NCI-H1930 (cell line): ENCODE results near the gene FAM50A.
"Not testable (repeated sequence)": the region's sequence is repeated elsewhere in the genome, so short reads cannot be mapped to it uniquely, and the experiment has no call there.

Source experiments
- DNase-seq, 2 experiments: peaks; one replicate each; lab custom pipeline; 2025; lab: John Stamatoyannopoulos, UW

The FAM50A gene, protein sequence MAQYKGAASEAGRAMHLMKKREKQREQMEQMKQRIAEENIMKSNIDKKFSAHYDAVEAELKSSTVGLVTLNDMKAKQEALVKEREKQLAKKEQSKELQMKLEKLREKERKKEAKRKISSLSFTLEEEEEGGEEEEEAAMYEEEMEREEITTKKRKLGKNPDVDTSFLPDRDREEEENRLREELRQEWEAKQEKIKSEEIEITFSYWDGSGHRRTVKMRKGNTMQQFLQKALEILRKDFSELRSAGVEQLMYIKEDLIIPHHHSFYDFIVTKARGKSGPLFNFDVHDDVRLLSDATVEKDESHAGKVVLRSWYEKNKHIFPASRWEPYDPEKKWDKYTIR

GRCh38 chrX:154443992-154444754 lies at the start of gene FAM50A:
Gene FAM50A, plus strand, starts transcription at chrX:154444141. Its CDS starts 95 bp downstream, at chrX:154444236.
- peak; percentile 48 to 68 for DNase-seq

GRCh38 chrX:154396363-154396762 lies 47.6 kb upstream of the FAM50A start:
- not testable (repeated sequence) for DNase-seq

DNA sequence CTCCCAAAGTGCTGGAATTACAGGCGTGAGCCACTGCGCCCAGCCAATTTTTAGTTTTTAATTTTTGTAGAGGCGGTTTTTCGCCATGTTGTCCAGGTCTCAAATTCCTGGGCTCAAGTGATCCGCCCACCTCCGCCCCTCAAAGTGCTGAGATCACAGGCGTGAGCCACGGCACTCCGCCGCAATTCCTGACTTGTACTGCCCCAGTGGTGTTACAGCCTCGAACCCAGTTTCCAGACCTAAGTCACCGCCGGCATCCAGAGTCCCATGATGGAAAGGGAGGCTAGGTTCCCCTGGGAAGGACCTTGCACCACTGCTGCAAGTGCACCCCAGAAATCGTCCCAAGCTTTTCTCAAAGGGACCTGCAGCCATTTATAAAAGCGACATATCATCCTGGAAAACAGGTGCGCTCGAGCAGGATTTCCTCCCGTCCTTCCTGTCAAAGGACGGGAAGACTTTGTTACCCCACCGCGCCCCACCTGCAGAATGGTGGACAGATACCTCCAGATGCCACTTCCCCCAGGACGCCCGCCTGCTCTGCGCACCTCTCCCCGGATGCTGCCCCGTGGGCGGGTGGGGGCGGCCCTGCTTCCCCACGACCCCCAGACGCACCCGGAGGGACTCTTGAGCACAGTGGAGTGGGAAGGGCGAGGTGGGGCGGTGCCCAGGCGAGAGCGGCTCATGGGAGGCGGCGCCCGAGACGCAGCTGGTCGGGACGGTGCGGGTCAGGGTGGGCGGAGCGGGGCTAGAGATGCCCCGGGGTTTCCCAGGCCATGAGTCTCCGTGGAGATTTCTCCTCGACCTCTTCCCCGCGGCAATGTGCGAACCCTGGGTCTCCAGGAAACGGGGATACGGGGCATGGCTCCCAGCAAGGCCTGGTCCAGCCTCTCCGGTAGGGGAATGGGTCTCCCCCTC lies 46.7 kb upstream of the FAM50A start:
- peak in 1 of 2 experiments; percentile 38 for DNase-seq

- peak; percentile 93 to 97 for DNase-seq
Measured at GRCh38 chrX:154397888-154398667, 45.9 kb upstream of the FAM50A start, which contains the start of gene RPL10. Gene RPL10, plus strand, starts transcription at chrX:154398377. Its CDS starts 143 bp downstream, at chrX:154398520.

DNA sequence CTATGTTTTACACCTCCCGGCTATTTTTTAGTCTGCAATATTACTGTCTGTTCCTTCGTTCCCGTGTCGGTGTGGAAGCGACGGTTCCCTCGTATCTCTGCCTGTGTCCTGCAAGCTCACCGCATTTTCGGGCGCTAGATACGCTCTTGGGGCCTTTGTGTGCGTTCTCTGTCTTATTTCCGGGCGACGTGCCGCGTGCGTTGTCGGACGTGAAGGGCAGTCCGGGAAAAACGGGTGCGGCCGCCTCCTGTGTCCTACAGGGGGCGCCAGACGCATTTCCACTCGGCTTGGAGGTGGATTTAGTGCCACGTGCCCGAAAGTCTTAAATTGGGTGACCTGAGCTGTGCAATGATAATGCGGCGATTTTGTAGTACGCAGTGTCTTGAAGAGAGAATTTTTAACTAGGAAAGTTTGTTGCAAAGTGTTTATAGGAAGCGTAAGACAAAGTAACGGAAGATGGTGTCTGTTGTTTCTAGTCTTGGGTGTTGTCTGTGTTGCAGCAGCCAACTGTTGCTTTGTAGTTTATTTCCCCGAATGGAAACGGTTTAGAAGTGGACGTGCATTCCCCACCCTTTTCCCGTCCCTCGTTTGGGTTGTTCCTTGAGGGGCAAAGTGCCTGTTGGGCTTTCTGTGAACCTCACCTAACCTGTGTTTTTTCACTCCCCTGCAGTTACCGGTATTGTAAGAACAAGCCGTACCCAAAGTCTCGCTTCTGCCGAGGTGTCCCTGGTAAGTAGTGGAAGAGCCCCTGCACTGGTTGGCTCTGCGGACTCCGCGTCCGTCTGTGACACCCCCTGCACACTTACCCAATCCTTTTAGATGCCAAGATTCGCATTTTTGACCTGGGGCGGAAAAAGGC lies 45.0 kb upstream of the FAM50A start:
- DNase-seq = peak; percentile 75 to 84

DNA sequence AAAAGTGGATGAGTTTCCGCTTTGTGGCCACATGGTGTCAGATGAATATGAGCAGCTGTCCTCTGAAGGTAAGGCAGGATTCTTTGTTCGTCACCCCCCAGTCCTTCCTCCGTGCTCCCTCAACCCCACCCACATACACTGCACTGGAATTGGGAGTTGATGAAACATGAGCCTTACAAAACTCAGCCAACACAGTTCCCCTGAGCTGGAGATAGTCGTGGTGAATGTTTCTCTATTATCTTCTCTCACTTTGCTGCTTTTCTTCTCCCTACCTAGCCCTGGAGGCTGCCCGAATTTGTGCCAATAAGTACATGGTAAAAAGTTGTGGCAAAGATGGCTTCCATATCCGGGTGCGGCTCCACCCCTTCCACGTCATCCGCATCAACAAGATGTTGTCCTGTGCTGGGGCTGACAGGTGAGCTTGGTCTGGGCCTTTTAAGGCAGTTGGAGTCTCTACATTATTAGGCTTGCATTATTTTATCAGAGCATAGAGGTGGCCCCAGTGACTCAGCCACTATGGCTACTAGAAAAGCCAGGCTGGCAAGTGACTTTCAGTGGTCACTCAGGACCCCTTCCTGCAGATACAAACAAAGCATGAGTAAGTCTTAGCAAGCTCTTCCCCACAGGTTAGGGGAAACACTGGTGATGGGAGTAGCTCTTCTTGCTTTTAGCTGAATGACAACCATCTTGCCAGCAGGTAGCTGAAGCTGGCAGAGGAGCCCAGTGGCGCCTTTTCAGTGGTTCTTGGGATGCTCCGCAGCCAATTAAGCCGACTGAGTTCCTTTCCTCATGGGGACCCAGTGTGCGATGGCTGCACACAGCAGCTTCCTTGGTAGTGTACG lies 44.2 kb upstream of the FAM50A start:
- DNase-seq = no peak

DNA sequence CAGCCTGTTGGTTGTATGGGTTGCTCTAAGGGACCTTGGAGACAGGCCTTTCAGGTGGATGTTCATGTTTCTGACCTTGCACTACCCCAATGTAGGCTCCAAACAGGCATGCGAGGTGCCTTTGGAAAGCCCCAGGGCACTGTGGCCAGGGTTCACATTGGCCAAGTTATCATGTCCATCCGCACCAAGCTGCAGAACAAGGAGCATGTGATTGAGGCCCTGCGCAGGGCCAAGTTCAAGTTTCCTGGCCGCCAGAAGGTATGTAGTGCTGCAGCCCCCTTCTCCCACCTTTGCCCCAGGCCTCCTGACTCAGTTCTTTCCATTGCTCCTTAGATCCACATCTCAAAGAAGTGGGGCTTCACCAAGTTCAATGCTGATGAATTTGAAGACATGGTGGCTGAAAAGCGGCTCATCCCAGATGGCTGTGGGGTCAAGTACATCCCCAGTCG lies 43.5 kb upstream of the FAM50A start:
- DNase-seq = not testable (repeated sequence)

- no peak for DNase-seq
Measured at GRCh38 chrX:154401045-154401799, 42.7 kb upstream of the FAM50A start.

DNA sequence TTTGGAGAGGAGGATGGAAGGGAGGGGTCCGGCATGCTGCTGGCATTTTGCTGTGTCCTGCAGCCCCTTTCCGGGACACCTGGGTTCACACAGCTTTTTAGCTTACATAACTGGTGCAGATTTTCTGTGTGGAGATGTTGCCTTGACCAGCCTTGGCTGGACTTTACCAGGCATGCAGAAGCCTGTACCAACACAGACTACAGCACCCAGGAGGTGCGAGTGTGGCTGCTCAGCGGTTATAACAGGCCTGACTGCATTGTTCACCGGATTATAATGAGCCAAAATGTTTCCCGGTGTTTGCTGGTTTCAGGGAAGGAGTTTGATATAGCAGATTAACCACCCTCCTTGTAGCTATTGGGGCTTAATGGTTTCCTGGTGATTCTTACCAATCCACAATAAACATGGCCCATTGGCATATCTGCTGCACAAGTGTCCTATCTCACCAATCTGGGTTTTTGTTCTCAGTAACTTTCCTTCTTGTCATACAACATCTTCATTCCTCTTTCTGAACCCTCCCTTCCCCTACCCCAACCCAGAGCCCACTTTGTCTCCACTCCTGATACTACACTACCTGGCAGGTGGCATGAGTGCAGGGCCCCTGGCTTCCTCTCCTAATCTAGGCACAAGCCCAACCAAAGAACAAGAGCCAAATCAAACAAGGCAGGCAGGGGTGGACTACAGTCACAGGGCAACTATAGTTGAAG lies 41.9 kb upstream of the FAM50A start:
- DNase-seq = no peak

DNA sequence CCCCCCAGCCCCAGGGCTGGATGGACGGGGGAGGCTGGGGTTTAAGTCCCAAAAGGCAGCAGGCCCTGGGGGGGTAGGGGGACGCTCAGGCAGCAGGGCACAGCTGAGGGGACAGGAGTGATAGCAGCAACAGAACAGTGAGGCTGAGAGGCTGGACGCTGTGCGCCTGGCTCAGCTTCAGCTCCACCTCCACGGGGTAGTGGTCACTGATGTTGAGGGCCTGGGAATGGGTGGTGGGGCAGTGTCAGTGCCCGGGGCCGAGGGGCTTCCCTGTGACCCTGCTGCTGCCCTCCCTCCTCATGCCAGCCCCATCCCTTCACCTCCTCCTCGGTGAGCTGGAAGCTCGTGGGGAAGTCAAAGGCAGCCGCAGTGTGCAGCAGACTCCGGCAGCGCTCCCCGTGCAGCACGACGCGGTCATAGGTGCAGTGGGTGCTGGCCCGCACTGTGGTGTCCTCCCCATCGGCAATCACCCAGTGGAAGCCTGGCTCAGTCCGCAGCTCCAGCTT lies 41.3 kb upstream of the FAM50A start:
- DNase-seq = no peak

GRCh38 chrX:154403192-154403591 lies 40.7 kb upstream of the FAM50A start:
- DNase-seq = no peak

DNA sequence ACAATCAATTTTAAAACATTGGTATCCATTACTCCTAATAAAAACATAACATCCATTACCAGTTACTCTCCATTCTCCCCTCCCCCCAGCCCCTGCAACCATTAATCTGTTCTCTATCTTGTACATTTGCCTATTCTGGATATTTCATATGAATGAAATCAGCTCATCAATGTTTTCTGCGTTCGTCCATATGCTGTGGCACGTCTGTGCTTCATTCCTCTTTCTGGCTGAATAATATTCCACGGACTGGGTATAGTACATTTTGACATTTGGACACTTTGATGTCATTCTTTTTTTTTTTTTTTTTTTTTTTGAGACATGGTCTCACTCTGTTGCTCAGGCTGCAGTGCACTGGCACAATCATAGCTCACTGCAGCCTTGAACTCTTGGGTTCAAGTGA lies 40.1 kb upstream of the FAM50A start:
- DNase-seq = no peak

DNA sequence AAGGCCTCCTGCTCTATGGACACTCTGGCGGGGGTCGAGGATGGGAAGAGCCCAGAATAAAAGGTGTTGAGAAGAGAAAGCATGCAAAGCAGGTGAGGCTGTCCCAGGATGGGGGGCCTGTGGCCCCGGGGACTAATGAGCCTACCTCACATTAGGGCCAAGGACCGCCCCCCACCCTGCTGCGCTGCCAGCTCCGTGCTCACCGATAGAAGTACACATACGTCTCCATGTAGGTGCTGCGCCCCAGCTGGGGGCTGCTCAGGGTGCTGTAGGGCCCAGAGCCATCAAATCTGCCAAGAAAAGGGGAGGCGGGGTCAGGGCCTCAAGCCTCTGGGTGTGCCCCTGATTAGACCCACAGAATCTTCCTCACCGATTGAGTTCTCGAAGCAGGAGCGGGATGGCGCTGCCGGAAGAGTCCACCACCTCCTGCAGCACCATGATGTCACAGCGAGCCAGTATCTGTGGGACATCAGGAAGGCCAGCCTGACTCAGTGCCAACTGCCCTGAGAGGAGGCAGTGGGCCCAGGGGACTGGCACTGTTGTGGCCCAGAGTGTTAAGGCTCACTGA lies 39.2 kb upstream of the FAM50A start:
- DNase-seq = no peak

DNA sequence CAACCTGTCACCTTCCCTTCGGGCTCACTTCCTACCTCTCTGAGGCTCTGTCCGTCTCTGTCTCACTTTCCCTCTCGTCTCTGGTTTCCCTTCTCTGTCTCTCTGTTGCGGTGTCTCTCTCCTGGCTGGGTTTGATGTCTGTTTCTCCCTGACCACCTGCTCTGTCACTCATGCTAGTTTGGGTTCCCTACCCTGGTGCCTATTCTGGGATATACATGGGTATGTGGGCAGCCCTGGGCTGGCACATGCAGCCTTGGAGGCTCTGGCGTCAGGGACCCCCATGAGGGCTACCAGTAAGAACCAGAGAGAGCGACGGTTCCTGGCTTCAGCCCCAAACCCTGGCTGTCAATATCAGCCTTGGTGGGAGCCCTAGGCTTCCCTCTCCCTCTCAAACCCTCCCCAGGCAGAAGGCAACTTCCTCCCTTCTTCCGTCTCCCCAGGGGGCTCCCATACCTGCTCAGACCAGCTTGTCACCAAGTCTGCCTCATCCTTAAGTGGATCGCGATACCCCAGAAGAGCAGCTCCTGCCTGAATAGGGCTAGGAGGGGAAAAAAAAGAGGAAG lies 35.2 kb upstream of the FAM50A start:
- no peak for DNase-seq

- no peak for DNase-seq
Measured at GRCh38 chrX:154409222-154409871, 34.6 kb upstream of the FAM50A start, which contains the start of gene DNASE1L1. Gene DNASE1L1, minus strand, starts transcription at chrX:154409254. Its CDS starts 3,686 bp downstream, at chrX:154405568.

GRCh38 chrX:154411981-154412340 lies 32.0 kb upstream of the FAM50A start:
- peak; percentile 42 to 53 for DNase-seq
